GM21360 (cell line): ENCODE measurements around the gene UBE2K.
"Not testable (repeated sequence)": the region's sequence is repeated elsewhere in the genome, so short reads cannot be mapped to it uniquely, and the experiment has no call there.

Experiments used
- ATAC-seq: cut with Tn5 transposase; IDR thresholded peaks from one replicate; pipeline ENCODE4 v1.9.1; 2021; ENCODE audit warnings: mild to moderate bottlenecking, moderate library complexity; ENCODE audit not compliant: unreplicated experiment

Gene UBE2K, protein sequence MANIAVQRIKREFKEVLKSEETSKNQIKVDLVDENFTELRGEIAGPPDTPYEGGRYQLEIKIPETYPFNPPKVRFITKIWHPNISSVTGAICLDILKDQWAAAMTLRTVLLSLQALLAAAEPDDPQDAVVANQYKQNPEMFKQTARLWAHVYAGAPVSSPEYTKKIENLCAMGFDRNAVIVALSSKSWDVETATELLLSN

DNA sequence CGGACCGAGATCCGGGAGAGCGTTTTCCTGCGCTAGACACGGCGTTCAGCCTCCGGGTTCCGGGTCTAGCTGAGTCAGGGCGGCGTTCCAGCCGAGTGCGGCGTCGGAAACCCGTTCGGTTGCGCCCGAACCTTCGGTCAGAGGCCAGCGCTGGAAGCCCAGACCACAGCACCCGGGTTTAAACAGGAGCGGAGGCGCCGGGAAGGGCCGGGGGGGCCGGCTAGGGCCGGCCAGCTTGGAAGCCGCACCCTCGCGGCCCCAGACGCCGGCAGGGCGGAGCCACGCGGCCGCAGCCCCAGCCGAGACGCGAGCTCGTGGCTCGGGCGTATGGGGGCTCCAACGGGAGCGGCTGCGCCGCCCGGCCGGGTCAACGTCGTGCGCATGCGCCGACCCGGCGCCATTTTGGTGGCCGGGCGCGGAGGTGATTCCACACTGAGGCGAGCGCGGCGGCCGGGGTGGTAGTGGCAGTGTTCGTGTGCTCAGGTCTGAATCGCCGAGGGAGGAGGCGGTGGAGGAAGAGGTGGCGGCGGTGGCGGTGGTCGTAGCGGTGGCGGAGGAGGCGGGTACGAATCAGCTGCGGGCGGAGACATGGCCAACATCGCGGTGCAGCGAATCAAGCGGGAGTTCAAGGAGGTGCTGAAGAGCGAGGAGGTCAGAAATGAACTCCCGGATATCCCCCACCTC lies at the start of gene UBE2K:
TSS of gene UBE2K (plus strand) at position 397 of the 684 bp plus-strand sequence. CDS start at position 589, 192 bp downstream.
- peak; percentile 86 for ATAC-seq

DNA sequence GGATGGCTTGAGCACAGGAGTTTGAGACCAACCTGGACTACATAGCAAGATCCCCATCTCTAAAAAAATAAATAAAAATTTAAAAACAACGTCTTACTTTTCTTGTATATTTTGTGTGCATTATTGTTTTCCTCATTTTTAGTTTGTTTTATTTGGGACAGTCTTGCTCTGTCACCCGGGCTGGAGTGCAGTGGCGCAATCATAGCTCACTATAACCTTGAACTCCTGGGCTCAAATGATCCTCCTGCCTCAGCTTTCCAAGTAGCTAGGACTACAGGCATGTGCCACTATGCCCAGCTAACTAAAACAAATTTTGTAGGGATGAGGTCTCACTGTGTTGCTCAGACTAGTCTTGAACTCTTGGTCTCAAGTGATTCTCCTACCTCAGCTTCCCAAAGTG lies 49.7 kb upstream of the UBE2K start:
- no peak for ATAC-seq

DNA sequence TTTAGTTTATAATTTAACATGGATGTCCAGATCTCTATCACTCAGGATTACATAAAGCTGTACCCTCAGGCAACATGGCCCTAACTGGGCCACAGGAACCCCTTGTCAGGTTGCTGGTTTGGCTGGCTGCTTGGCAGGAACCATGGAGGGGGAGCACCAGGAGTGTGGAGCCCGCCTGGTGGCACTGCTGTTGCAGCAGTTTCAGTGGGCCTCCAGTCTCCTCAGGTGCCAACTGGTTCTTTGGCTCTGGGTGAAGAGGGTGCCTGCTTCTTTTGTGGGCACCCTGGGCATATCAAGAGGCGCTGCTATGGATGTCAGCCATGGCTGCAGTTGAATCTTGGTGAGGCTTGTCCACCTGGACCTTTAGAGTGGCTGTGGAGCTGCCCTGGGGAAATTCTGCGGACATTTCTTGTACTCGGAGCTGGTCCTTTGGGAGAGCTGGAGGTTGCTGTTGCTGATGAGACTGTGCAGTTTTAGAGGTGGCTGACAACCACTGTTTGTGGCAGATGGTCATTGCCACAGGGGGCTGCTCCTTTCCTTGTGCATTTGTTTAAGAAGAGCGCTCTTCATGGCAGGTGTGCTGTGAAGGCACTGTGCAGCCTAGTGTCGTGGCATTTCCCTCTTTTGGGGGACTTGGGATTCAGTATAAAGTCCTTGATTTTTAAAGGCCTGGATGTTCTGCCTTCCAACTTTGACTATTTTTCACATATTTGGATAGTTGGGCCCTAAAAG lies 48.9 kb upstream of the UBE2K start:
- ATAC-seq: no peak

DNA sequence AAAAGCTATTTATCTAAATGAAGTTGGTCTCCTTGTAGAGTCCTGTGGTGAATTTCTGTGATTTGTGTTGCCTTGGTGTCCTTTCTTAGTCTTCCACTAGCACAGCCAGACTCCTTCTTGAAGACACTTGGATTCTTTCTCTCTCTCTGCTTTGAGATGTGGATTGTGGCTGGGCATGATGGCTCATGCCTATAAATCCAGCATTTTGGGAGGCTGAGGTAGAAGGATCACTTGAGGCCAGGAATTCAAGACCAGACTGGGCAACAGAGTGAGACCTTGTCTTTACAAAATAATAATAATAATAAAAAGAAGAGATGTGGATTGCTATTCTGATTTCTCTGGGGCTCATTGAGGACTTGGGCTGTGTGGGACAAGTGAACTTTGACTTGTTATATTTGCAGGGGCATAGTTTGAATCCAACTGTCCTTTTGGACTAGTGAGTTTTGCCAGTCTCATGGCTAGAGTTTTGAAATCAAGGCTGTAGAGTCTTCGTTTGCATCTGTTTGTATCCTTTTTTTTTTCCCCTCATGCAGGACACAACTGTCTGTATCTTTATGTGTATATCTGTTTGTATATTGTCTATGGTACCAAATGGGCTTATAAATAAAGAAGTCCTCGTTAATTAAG lies 48.2 kb upstream of the UBE2K start:
- no peak for ATAC-seq

DNA sequence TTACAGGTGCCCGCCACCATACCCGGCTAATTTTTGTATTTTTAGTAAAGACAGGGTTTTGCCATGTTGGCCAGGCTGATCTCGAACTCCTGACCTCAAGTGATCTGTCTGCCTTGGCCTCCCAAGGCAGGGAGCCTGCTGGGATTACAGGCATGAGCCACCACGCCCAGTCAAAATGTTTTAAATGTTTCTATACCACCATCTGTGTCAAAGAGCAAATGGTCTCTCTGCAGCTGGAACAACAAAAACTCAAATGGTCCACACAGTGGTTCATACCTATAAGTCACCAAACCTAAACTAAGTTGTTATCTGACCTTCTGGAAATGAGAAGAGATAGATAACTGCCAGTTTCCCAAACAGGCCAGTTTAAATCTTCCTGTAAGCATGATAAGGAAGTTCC lies 46.4 kb upstream of the UBE2K start:
- not testable (repeated sequence) for ATAC-seq

DNA sequence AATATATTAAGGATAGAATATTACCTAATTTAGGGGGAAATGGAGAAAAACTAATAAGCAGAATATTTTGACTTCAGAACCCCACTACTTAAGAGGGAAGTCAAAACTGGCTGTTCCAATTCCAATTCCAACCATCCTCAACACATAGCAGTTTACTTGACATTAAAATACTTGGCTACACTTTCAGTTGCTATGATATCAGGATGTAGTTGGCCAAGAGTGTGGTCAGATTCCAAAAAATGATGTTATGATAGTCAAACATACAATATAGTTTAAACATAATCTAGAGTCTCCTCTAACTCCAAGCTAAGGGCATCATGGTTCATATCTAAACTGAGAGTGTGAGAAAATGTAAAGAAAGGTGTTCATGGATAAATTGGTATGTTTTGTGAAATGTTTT lies 42.7 kb upstream of the UBE2K start:
- ATAC-seq: no peak

DNA sequence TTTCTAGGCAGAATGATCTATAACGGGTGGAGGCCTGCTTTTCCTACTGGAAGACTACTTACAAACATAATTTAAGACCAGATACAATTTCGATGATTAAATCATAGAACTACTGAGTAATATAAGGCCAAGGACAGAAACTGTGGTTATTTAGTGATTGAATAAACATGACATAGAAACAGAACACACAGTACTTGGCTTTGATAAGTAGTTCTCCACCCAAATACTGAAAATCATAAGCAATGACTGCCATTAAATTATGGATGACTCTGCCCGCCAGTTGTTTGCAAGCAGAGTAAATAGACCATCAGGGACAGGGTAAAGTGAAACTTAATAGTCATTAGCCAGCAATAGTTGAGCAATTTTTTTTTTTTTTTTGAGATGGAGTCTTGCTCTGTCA lies 42.1 kb upstream of the UBE2K start:
- ATAC-seq: no peak

DNA sequence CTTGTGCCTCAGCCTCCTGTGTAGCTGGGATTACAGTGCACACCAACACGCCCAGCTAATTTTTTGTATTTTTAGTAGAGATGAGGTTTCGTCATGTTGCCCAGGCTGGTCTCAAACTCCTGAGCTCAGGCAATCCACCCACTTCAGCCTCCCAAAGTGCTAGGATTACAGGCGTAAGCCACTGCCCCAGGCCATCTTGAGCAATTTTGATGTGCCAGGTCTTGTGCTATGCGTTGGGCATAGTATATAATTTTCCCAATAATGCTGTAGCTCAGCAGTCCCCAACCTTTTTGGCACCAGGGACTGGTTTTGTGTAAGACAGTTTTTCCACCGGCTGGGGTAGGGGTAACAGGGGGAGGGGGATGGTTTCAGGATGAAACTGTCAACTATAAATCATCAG lies 41.3 kb upstream of the UBE2K start:
- not testable (repeated sequence) for ATAC-seq

DNA sequence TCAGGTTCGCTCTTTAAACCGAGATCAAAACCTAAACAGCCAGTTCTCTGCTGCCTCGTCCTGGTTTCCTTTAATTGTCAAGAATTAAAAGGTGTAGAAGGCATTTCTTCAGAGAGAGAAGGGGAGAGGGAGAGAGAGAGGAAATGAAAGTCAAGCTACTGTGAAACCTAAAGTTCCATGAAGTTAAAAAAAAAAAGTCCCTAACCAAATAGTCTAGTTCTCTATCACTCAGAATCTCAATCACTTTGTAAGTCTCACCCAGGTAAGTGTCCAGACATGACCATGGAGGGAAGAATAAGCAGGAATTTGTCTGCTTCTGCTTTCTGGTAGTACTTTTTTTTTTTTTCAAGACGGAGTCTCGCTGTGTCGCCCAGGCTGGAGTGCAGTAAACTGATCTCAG lies 40.5 kb upstream of the UBE2K start:
- peak; percentile 72 for ATAC-seq

DNA sequence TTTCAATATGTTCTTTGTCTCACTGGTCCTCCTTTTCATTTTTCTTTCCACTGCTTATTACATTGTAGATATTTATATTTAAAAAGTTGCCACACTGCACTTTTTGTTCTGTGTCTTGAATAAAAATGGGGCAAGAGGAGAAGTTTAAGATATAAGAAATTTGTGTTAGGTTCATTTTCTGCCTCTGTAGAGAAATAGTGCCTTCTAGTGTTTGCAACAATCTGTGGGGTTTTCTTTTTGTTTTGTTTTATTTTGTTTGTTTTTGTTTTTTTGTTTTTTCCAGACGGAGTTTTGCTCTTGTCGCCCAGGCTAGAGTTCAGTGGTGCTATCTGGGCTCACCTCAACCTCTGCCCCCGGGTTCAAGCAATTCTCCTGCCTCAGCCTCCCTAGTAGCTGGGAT lies 39.2 kb upstream of the UBE2K start:
- ATAC-seq: no peak

DNA sequence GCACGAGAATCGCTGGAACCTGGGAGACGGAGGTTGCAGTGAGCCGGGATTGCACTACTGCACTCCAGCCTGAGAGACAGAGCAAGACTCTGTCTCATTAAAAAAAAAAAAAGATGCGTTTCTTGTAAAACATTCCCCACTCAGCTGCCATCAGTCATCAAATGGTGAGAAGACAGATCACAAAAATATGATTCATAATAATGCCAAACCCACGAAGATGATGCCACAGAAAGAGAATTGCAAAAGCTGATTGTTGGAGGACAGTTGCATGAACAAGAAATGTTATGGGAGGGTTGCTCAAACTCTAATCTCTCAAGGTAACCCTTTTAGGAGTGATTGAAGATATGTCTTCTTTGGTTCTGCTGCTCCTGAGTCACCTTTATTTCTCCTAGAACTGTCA lies 37.9 kb upstream of the UBE2K start:
- ATAC-seq: no peak

DNA sequence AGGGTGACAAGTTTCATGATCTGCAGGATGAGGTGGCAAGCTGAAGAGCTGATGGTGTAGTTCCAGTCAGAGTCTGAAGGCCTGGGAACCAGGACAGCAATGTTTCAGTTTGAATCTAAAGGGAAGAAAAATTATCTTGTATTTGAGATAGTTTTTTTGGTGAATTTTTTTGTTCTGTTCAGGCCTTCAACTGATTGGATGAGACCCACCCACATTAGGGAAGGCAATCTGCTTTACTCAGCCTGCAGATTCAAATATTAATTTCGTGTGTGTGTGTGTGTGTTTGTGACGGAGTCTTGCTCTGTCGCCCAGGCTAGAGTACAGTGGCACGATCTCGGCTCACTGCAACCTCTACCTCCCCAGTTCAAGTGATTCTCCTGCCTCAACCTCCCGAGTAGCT lies 37.2 kb upstream of the UBE2K start:
- no peak for ATAC-seq

DNA sequence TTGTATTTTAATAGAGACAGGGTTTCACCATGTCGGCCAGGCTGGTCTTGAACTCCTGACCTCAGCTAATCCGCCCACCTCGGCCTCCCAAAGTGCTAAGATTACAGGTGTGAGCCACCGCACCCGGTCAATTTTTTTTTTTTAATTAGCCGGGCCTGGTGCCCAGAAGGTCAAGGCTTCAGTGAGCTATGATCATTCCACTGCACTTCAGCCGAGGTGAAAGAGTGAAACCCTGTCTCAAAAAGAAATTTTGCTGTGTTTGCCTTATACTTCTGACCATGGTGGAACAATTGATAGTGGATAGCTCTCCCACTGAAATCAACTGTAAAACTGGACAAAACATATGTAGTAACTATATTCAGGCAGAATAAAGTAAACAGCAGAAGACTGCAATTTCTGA lies 35.3 kb upstream of the UBE2K start:
- no peak for ATAC-seq

DNA sequence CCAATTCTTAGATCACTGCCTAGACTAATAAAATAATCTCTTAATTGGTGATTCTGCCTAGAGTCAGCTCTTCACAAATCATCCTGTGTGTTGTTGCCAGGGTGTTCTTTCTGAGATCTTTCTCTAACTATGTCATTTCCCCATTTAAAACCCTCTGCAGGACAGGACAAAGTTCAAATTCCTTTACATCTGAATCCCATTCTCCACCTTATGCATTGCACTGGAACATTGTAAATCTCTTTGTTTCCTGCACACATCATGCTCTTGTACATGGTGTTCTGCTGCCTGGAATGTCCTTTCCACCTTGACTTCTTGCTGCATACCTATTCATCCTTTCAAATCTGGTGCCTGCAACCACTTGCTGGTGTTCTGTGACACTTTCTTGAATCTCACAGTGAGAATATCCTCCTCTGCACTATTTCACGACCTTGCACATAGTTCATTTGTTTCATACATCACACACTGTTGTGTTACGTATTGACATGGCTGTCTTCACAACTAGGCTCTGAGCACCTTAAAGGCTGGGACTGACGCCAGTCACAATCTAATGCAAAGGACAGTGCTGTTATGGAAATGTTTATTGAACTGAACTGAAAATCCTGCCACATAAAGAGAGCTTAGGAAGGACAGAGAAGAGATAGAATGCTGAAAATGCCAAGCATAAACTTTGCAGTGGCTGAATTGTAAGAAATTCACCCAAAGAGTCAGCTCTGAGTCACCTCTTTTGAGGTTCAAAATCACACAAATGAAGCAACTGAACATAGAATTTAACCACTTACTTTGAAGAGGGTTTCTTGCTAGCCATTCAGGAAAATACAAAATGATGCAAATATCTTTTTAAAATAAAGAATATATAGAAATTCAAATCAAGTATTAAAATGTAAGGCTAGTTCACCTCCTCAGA lies 32.9 kb upstream of the UBE2K start:
- ATAC-seq: no peak

DNA sequence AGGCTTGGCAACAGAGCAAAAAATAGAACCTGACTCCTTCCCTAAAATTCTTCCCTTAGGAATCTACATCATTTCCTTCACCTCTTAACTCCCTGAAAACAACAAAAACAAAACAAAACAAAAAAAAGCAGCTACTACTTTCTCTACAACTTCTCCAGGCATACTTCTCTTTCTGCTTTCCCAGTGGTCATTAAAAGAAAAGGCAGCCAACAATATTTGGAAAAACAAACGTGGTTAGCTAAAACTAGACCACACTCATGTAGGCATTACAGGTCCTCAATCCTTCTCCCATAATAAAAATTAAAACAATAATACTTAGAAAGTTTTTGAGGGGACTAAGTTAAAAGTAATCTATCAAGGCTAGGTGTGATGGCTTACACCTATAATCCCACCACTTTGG lies 30.2 kb upstream of the UBE2K start:
- ATAC-seq: no peak

DNA sequence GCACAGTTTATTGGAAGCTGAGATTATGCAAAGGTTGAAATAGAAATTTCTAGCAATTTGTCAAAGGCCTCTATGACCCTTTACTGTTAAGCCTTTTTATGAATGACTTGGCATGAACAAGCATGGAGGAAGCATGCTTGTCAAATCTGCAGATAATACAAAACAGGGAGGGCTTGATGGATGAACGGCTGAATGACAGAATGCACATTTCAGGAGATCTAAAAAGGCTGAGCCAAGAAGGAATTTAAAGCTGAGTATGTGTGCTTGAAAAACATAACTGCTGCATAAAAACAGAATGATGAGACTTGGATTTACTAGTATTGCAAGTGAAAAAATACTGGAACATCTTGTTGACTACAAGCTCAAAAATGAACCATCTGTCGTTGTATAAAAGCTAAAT lies 29.0 kb upstream of the UBE2K start:
- ATAC-seq: no peak

DNA sequence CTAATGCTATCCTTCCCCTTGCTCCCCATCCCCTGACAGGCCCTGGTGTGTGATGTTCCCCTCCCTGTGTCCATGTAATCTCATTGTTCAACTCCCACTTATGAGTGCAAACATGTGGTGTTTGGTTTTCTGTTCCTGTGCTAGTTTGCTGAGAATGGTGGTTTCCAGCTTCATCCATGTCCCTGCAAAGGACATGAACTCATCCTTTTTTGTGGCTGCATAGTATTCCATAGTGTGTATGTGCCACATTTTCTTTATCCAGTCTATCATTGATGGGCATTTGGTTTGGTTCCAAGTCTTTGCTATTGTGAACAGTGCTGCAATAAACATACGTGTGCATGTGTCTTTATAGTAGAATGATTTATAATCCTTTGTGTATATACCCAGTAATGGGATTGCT lies 27.6 kb upstream of the UBE2K start:
- ATAC-seq: not testable (repeated sequence)

DNA sequence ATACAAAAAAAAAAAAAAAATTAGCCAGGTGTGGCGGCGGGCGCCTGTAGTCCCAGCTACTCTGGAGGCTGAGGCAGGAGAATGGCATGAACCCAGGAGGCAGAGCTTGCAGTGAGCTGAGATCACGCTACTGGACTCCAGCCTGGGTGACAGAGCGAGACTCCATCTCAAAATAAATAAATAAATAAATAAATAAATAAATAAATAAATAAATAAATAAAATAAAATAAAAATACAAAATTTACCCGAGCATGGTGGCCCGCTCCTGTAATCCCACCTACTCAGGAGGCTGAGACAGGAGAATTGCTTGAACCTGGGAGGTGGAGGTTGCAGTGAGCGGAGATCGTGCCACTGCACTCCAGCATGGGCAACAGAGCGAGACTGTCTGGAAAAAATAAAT lies 22.3 kb upstream of the UBE2K start:
- ATAC-seq: not testable (repeated sequence)

DNA sequence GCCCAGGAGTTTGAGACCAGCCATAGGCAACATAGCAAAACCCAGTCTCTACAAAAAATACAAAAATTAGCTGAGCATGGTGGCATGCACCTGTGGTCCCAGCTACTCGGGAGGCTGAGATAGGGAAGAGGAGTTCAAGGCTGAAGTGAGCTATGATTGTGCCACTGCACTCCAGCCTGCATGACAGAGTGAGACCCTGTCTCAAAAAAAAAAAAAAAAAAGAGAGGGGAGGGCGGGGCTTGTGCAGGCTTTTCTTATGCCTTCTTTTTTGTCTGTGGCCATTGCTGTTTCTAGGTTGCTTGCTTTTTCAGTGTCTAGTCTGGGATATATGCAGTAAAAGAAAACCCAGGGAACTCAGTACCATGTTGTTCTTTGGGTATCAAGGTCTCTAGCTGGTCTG lies 16.9 kb upstream of the UBE2K start:
- not testable (repeated sequence) for ATAC-seq

DNA sequence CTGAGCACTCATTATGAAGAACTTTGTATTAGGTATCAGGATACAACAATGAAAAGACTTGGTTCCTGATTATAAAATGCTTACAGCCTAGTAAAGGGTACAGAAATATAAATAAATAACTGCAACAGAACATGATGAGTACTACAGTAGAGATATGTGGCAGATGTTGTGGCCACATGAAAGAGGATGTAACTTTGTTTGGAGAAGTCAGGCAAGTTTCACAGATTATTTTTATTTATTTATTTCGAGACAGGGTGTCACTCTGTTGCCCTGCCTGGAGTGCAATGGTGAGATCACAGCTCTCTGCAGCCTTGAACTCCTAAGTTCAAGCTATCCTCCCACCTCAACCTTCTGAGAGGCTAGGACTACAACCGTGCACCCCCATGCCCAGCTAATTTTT lies 15.8 kb upstream of the UBE2K start:
- ATAC-seq: peak; percentile 70

DNA sequence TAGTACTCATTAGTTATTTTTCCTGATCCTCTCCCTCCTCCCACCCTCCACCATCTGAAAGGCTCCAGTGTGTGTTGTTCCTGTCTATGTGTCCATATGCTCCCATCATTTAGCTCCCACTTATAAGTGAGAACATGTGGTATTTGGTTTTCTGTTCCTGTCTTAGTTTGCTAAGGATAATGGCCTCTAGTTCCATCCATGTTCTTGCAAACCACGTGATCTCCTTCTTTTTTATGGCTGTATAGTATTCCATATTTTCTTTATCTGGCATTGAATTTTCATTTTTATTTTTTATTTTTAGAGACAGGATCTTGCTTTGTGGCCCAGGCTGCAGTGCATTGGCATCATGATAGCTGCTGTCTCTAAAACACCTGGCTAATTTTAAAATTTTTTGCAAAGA lies 11.9 kb upstream of the UBE2K start:
- ATAC-seq: no peak
